DMS153 treated with DMSO at 0.1 percent for 48 hours (cell line): ENCODE results near the gene TCP11L2.

Experiments
- DNase-seq: peaks from one replicate; lab custom pipeline; 2025; ENCODE audit not compliant: unreplicated experiment; lab: John Stamatoyannopoulos, UW

TCP11L2 gene

DNA sequence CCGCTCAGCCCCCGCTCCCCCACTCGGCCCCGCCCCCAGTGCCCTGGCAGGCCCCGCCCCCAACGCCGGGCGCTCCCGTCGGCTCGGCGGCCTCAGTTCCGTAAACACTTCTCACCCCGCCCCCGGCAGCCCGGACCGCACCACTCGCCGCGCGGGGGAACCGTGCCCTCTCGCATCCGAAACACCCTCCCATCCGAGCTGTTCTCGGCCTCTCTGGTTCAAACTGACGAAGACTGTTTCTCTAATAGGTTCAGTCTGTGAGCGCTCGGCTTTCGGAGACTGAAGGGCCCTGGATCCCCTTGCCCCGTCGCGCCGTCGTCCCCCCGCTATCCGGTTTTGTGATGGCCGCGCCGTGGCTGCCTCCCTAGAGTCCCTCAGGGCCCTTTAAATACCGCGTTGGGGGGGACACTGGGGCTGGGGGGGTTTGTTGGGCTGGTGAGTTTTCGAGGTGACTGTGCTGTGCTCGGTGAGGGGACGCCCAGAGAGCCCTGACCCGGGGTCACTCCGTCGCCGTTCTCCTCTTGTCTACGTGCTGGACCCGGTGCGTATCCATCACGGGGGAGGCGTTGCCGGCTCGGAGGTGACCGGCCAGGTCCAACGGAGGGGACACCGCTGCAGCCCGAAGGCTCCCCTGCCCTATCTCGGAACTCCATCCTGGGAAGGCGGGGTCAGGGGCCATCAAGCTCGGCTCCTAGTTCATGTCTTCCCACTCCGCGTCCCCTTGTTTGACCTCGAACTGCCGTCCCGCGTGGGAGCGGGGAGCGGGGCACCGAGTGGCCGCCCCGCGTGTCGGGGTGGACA lies at the start of gene TCP11L2:
Gene TCP11L2, plus strand, starts transcription at position 333 of the 801 bp plus-strand sequence. CDS start 8,343 bp downstream, outside the sequence.
- DNase-seq: peak; percentile 44

DNA sequence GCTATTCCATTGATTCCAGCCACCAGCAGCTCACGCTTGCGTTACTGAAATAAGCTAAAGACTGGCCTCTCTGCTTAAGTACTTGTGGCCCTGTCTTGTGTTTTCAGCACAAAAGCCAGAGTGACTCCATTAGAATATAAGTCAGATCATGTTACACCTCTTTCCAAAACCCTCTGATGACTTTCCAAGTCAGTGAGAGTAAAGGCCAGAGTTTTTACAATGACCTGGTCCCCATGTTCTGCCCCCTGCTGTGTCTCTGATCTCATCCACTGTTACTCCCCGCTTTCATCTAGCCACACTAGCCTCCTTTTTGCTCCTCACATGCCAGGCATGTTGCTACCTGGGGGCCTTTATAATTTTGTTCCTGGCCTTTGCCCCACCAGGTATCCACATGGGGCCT lies 47.8 kb upstream of the TCP11L2 start:
- no peak for DNase-seq

DNA sequence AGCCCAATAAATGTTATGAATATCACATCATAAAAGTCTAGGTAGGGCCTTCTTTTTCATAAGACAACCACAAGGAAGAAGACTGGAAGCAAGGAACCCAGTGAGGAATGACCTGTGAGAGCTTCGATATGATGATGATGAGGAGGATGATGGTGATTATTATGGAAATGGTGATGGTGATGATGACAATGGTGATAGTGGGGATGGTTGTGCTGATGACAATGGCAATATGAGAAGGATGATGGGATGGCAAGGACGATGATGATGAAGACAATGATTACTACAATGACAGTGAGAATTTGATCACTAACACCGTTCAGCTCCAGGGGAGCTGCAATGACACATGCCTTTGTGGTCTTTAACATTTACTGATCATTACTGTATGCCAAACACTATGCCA lies 47.0 kb upstream of the TCP11L2 start:
- DNase-seq: no peak

DNA sequence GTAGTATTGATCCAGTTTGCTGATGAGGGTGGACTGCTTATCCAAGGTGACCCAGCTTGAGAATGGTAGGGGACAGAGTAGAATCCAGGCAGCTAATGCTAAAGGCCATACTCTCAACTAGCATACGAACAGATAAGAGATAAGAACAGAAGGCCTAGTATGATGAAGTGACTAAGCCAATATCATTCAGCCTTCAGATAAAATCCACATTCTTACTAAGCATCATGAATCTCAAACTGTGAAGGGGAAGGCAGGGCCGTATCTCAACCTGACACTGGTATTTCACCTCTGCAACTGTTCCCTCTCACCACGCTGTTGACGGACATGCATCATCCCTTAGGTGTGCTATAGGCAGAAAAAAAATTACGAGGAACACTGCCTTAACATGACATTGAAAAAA lies 46.6 kb upstream of the TCP11L2 start:
- no peak for DNase-seq

DNA sequence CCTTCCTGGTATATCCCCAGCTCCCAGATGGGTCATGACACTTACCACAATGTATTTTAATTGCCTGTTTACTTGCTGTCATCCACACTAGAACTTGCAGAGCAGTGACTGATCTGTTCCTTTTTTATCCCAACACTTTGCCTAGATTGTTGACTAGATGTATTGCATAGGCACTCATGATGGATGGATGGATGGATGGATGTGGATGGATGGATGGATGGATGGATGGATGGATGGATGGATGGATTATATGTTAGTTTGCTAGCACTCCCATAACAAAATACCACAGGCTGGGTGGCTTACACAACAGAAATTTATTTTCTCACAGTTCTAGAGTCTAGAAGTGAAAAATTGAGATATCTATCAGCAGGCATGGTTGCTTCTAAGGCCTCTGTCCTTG lies 46.0 kb upstream of the TCP11L2 start:
- no peak for DNase-seq

DNA sequence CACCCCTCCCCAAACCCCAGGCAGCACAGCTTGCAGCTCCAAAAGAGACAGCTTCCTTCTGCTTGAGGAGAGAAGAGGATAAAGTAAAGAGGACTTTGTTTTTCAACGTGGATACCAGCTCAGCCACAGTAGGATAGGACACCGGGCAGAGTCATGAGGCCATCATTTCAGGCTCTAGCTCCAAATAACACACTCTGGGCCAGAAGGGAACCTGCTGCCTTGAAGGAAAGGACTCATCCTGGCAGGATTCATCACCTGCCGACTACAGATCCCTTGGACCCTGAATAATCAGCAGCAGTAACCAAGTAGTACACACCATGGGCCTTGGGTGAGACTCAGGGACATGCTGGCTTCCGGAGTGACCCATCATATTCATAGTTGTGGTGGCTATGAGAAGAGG lies 44.3 kb upstream of the TCP11L2 start:
- DNase-seq: no peak

DNA sequence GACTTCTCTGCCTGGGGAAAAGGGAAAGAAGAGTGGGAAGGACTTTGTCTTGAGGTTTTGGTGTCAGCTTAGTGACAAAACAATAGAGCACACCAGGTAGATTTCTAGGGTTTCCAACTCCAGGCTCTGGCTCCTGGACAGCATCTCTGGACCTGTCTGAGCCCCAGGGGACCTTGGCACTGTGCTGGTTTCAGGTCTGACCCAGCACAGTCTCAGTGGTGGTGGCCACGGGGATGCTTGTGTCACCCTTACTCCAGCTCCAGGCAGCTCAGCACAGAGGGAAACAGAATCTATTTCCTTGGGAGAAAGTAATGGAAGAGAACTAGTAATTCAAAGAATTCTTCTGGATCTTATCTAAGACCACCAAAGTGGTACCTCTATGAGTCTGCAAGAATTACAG lies 43.6 kb upstream of the TCP11L2 start:
- DNase-seq: no peak

DNA sequence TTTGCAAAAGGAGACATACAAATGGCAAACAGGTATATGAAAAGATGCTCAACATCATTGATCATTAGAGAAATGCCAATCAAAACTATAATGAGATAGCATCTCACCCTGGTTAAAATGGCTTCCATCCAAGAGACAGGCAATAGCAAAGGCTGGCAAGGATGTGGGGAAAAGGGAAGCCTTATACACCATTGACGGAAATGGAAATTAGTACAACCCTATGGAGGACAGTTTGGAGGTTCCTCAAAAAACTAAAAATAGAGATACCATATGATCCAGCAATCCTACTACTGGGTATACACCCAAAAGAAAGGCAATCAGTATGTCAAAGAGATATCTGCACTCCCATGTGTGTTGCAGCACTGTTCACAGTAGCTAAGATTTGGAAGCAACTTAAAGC lies 37.4 kb upstream of the TCP11L2 start:
- no peak for DNase-seq

DNA sequence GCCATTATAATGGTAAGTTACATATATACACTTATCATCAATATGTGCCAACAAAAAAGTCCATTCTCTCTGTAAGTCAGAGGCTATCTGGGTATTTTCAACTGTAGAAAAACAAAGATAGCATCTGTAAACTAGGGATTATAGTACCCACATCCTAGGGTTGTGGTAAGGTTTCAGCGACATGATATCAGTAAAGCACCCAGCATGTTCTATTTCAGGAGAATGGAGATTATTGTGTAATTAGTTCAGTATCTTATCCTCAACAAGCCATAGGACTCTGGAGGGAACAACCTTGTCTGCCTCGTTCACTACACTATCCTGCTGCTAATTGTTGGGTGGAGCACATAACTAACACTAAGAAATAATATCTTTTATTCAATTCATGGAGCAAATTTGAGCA lies 35.0 kb upstream of the TCP11L2 start:
- no peak for DNase-seq

DNA sequence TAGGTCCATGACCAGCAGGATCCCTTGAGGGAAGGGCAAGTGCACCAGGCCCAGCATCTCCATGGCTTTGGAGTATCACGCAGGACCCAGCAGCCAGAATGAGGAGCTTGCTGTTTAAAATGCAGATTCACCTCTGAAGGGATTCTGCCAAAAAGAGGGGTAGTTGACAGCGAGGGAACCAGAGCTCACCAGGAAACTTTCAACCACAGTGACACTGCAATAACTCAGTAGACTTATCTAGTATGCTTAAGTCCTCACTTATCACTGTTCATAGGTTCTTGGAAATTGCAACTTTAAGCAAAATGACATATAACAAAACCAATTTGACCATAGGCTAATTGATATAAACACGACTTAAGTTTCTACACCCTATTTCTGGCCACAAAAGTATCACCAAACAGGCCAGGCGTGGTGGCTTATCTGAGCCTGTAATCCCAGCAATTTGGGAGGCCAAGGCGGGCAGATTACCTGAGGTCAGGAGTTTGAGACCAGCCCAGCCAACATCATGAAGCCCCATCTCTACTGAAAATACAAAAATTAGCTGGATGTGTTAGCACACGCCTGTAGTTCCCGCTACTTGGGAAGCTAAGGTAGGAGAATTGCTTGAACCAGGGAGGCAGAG lies 33.3 kb upstream of the TCP11L2 start:
- no peak for DNase-seq

DNA sequence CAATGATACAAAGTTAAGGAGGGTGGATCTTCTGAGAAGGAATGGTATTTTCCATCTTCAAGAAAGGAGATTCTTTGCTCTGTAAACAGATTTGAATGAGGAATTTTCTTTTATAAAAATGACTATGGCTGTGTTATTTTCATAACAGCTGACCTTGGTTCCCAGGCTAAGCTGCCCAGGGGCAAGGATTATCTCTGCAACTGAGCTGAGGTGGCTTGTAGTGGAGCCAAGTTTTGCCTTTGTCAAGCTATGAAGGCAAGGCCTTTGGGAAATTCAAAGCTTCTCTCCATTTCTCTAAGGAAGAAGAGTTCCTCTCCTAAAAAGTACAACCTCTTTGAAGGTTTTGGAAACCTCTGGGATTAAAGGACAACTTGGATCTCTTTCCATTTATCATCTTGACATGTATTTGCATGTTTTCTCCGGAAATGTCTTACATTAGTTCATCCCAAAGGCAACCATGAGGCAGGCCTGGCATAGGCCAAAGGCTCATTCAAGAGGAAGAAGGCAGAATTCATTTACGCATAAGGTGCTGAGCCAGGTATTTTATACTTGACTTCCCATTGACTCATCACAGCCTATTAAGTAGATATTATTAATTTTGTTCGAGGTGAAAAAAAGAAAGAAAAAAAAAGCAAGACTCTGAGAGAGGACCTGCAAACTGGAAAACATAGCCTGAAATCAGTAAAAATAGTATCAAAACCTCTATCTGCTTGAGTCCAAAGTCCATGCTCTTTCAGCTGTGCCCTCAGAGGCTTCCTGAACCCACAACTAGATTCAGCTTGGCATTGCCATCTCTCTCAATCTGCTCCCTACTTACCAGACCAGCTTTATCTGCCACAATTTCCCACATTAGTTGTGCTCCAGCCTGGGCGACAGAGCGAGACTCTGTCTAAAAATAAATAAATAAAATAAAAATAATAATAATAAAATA lies 30.7 kb upstream of the TCP11L2 start:
- no peak for DNase-seq

DNA sequence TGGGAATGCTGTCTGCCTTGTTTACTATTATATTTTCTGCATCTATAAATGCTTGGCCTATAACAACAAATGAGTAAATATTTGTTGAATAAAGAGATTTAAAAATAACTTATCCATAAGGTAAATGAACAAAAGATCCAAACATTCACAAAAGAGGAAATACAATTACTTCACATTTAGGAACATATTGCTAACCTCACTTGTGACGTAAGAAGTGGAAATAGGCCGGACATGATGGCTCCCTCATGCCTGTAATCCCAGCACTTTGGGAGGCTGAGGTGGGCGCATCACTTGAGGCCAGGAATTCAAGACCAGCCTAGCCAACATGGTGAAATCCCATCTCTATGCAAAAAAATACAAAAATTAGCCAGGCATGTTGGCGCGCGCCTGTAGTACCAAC lies 29.0 kb upstream of the TCP11L2 start:
- DNase-seq: no peak

DNA sequence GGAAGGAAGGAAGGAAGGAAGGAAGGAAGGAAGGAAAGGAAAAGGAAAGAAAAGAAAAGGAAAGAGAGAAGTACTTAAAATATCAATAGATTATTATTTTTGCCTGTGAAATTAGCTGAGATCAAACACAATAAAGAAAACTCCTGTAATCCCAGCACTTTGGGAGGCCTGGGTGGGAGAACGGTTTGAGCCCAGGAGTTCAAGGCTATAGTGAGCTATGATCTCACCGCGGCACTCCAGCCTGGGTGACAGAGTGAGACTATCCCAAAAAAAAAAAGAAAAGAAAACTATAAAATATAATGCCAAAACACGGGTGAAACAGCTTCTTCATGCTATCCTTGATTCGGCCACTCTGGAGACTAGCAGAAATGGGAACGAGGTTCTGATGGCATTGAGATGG lies 28.5 kb upstream of the TCP11L2 start:
- DNase-seq: no peak

DNA sequence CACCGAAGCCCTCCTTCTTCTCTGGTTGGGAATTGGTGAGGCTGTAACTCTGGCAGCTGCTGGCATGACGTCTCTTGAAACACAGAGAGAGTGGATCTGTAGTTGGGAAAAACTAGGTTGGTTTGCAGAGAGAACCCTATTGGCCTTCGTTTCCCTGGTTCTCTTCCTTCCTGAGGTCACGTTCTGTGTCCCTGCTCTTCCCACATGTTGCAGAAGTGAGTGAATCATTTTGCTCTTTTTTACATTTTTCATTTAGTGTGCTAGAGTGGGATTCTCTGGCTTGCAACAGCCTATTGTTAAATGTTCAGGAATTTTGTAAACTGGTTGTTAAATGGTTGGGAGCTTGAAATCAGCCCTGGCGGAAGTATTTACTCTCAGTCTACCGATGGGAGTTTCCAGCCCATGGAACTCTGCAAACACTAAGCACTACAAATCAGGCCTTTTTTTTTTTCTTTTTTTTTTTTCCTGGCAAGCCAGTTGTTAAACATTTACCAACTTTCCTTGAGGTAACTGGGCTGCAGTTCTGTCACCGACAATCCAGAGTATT lies 27.9 kb upstream of the TCP11L2 start:
- DNase-seq: no peak

DNA sequence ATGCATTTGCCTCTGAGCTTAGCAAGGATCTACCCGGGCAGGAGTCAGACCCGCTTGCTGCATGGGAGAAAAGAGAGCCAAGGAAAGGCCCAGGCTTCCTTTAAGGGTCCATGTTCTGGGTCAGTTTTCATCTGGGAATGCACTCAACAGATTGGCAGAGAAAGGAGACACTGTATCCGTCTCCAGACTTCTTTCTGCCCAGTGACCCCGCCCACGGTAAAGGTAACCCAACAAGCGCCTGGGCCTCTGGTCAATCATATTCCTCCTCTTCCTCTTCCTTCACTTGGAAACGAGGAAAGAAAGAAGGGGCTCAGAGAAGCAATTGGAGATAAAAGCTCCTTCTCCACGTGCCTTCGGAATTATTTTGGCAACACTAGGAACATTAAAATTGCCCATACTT lies 27.1 kb upstream of the TCP11L2 start:
- DNase-seq: no peak

DNA sequence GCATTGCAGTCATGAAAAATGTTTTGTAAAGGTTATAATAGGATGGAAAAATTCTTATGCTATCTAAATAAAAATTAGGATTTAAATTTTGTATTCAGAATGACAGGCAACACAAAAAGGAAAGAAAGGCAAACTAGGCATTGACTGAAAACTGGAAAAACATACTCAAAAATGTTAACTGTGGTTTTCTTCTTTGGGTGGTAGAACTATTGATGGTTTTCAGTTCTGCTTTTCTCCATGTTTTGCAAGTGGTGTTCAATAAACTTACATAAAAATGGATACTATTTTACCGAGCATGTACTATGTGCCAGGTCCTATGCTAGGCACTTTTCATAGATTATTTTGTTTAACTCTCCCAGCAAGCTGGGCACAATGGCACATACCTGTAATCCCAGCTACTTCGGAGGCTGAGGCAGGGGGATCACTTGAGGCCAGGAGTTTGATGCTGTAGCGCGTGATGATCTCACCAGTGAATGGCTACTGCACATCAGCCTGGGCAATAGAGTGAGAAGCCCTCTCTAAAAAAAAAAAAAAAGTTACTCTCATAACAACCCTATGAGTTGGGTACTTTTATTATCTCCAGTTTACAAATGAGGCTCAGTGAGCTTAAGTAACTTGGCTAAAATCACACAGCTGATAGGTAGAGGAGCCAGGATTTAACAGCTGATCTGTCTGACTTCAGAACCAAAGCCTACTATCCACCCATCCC lies 26.3 kb upstream of the TCP11L2 start:
- DNase-seq: no peak

DNA sequence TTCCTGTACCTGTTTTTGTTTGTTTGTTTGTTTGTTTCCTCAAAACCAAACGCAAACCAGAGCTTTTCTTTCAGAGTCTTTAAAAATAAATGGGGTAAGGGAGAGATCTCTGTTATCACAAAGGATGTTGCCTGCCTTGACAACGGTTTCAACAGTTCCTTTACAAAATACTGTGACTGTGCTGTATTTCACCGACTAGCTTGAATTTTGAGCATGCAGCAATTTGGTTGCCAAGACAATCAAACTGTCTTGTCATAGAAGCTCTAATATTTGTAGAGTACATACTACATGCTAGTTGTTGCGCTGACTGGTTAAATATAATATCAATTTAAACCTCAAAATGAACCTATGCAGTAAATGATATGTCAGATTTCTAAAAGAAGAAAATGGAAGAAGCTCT lies 22.4 kb upstream of the TCP11L2 start:
- no peak for DNase-seq

DNA sequence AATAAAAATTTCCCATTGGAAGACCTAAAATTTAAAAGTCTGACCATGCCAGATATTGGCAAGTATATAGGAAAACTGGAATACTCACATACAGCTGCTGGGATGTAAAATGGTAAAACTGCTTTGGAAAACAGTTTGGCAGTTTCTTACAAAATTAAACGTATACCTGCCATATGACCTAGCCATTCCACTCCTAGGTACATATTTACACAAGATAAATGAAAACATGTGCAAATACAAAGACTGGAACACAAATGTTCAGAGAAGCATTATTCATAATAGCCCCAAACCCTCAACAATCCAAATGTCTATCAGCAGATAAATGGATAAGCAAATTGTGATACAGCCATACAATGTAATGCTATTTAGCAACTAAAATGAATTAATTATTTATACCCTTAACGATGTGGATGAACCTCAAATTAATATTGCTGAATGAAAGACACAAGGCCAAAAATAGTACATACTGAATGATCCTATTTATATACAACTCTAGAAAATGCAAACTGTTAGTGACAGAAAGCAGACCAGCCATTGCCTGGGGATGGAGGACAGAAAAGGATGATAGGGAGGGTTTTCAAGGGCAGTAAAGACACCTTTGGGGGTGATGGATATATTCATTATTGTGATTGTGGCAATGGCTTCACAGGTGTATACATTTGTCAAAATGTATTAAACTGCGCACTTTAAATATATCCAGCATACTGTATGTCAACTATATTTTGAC lies 21.3 kb upstream of the TCP11L2 start:
- DNase-seq: no peak

DNA sequence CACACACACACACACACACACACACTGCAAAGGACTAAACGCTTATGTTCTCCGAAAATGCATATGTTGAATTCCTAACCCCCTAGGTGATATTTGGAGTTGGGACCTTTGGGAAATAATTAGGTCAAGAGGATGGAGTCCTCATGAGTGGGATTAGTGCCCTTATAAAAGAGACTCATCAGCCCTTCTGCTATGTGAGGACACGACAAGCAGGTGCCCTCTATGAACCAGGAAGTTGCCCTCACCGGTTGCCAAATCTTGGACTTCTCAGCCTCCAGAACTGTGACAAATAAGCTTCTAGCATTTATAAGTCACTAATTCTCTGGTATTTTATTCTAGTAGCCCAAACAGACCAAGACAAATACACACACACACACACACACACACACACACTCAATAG lies 20.7 kb upstream of the TCP11L2 start:
- no peak for DNase-seq

DNA sequence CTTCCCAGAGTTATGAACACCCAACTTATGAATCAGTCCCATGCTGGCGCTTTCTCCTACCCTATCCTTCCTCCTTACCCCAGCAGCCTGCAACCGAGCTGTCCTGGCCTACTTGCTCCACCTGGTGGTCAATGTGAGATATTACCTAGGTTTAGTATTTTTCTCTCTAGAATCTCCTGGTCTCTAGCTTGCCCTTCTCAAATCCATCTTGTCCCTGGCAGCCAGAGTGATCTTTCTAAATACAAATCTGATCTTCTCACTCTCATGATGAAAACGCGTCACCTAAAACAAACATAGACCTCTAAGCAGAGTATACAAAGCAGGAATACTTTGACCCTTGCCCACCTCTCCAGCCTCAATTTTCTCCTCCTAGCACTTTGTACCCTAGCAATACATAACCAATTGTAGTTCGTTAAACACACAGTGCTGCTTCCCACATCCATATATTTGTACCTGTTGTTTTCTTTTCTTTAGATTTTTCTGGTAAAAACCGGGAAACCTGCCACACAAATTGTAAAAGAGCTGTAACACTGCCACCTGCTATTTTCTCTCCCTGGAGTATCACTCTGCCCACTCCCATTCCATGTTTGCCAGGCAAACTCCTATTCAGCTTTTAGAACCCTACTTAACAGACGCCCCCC lies 20.0 kb upstream of the TCP11L2 start:
- DNase-seq: peak; percentile 25
